ENCODE measurements around the gene IMMP2L.

- TF ChIP-seq CTCF (IDR thresholded peaks at IDR 0.05 in 4 of 5, conservative IDR thresholded peaks at IDR 0.05 in 1 of 5) (no peak), POLR2A (IDR thresholded peaks at IDR 0.05) (no peak)
Observed at GRCh38 chr7:111085356-111085755, 476.9 kb downstream of the IMMP2L start.

Data from gastrocnemius medialis (tissue), 4 donors.